ENCODE measurements around the gene HGFAC.

DNA sequence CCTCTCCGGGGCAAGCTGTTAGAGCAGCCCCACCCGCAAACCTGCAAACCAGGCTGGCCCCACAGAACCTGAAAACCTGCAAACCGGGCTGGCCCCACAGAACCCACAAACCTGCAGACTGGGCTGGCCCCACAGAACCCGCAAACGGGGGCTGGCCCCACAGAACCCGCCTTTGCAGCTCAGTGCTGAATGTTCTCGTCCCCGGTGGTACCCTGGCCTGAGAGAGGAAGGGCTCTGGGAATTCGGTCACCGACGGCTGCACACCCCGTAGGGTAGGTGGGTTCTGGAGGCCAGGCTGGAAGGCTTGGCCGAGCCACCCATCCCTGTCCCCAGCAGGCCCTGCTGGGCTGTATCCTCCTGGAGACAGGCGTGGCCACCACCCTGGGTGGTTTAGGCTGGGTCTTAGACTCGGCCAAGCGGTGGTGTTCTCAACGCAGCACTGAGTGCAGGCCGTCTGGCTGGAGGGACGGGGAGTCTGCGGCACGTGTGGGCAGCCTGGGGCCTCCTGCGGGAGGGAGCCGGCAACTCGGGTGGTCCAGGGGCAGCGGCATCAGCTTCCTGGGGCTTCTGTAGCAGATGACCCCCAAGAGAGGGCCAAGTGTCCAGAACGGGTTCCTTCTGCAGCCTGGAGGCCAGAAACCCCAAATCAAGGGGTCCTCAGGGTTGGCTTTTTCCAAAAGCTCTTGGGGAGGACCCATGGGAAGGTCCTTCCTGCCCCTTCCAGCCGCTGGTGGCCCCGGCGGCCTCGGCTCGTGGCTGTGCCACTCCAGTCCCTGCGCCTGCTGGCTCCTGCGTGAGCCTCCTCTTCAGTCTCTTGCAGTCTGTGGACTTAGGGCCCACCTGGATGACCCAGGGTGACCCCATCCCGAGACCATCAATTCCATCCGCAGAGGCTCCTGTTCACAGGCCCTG is 36.9 kb downstream of the HGFAC start:
- TF ChIP-seq SIN3A (IDR thresholded peaks at IDR 0.05; ENCODE audit: low read depth, low read length) (no peak), POLR2AphosphoS5 (IDR thresholded peaks at IDR 0.05; ENCODE audit: low read length) (no peak), RFX5 (IDR thresholded peaks at IDR 0.05; ENCODE audit: low read depth, low read length) (no peak), EZH2 (IDR thresholded peaks at IDR 0.05; ENCODE audit: borderline replicate concordance, control insufficient read depth, low read depth, low read length) (no peak), HDAC6 (IDR thresholded peaks at IDR 0.05; ENCODE audit: unreplicated experiment) (no peak), MYC (IDR thresholded peaks at IDR 0.05; ENCODE audit: insufficient read depth, insufficient read length, insufficient replicate concordance, low read length, severe bottlenecking) (no peak), YY1 (IDR thresholded peaks at IDR 0.05; ENCODE audit: low read depth, low read length) (no peak), SMC3 (IDR thresholded peaks at IDR 0.05; ENCODE audit: borderline replicate concordance, low read length) (no peak), NFIC (IDR thresholded peaks at IDR 0.05; ENCODE audit: low read depth, low read length) (no peak), RELA (IDR thresholded peaks at IDR 0.05; ENCODE audit: borderline replicate concordance, partially characterized antibody) (no peak), CBX3 (IDR thresholded peaks at IDR 0.05; ENCODE audit: borderline replicate concordance, low read depth) (no peak)
- TF ChIP-seq, protein P1, sequence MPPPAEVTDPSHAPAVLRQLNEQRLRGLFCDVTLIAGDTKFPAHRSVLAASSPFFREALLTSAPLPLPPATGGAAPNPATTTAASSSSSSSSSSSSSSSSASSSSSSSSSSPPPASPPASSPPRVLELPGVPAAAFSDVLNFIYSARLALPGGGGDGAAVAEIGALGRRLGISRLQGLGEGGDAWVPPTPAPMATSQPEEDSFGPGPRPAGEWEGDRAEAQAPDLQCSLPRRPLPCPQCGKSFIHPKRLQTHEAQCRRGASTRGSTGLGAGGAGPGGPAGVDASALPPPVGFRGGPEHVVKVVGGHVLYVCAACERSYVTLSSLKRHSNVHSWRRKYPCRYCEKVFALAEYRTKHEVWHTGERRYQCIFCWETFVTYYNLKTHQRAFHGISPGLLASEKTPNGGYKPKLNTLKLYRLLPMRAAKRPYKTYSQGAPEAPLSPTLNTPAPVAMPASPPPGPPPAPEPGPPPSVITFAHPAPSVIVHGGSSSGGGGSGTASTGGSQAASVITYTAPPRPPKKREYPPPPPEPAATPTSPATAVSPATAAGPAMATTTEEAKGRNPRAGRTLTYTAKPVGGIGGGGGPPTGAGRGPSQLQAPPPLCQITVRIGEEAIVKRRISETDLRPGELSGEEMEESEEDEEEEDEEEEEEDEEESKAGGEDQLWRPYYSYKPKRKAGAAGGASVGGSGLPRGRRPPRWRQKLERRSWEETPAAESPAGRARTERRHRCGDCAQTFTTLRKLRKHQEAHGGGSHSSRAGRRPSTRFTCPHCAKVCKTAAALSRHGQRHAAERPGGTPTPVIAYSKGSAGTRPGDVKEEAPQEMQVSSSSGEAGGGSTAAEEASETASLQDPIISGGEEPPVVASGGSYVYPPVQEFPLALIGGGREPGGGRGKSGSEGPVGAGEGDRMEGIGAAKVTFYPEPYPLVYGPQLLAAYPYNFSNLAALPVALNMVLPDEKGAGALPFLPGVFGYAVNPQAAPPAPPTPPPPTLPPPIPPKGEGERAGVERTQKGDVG (CRISPR knock-in tag; IDR thresholded peaks at IDR 0.05) = no peak
- TF ChIP-seq, protein P2, sequence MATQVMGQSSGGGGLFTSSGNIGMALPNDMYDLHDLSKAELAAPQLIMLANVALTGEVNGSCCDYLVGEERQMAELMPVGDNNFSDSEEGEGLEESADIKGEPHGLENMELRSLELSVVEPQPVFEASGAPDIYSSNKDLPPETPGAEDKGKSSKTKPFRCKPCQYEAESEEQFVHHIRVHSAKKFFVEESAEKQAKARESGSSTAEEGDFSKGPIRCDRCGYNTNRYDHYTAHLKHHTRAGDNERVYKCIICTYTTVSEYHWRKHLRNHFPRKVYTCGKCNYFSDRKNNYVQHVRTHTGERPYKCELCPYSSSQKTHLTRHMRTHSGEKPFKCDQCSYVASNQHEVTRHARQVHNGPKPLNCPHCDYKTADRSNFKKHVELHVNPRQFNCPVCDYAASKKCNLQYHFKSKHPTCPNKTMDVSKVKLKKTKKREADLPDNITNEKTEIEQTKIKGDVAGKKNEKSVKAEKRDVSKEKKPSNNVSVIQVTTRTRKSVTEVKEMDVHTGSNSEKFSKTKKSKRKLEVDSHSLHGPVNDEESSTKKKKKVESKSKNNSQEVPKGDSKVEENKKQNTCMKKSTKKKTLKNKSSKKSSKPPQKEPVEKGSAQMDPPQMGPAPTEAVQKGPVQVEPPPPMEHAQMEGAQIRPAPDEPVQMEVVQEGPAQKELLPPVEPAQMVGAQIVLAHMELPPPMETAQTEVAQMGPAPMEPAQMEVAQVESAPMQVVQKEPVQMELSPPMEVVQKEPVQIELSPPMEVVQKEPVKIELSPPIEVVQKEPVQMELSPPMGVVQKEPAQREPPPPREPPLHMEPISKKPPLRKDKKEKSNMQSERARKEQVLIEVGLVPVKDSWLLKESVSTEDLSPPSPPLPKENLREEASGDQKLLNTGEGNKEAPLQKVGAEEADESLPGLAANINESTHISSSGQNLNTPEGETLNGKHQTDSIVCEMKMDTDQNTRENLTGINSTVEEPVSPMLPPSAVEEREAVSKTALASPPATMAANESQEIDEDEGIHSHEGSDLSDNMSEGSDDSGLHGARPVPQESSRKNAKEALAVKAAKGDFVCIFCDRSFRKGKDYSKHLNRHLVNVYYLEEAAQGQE (IDR thresholded peaks at IDR 0.05; ENCODE audit: low read depth, low read length) = no peak
- TF ChIP-seq, protein P3, sequence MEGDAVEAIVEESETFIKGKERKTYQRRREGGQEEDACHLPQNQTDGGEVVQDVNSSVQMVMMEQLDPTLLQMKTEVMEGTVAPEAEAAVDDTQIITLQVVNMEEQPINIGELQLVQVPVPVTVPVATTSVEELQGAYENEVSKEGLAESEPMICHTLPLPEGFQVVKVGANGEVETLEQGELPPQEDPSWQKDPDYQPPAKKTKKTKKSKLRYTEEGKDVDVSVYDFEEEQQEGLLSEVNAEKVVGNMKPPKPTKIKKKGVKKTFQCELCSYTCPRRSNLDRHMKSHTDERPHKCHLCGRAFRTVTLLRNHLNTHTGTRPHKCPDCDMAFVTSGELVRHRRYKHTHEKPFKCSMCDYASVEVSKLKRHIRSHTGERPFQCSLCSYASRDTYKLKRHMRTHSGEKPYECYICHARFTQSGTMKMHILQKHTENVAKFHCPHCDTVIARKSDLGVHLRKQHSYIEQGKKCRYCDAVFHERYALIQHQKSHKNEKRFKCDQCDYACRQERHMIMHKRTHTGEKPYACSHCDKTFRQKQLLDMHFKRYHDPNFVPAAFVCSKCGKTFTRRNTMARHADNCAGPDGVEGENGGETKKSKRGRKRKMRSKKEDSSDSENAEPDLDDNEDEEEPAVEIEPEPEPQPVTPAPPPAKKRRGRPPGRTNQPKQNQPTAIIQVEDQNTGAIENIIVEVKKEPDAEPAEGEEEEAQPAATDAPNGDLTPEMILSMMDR (IDR thresholded peaks at IDR 0.05 in 2 of 3, conservative IDR thresholded peaks at IDR 0.05 in 1 of 3; ENCODE audit: control insufficient read depth in 2 of 3, extremely low read depth in 1 of 3, insufficient read depth in 1 of 3, low read depth in 3 of 3, low read length in 3 of 3) = no peak

All from GM12878 (cell line).